Mesendoderm (in vitro differentiated cells): ENCODE measurements around the gene SLC28A1. TPM values are rescaled to one million over a fixed set of nuclear protein-coding genes. Genes with fewer than 3 reads are reported as not detected.

Source experiments
- DNase-seq: peaks from one replicate; pipeline ENCODE4 v3.0.0; 2013
- H2AK5ac ChIP-seq: 2 replicates; pipeline ENCODE4 v1.6.1; 2013; ENCODE audit warnings: low read length, inconsistent platforms
- H2BK120ac ChIP-seq: 2 replicates; pipeline ENCODE4 v1.6.1; 2013; ENCODE audit warnings: low read depth, mild to moderate bottlenecking, low read length, moderate library complexity, mixed read lengths
- H2BK15ac ChIP-seq: replicated peaks from 2 replicates; pipeline ENCODE4 v1.6.1; 2013; ENCODE audit warnings: low read depth, mild to moderate bottlenecking, moderate library complexity
- H2BK5ac ChIP-seq: 2 replicates; pipeline ENCODE4 v1.6.1; 2013; ENCODE audit warnings: low read length, inconsistent platforms
- H3K18ac ChIP-seq: 2 replicates; pipeline ENCODE4 v1.6.1; 2013; ENCODE audit warnings: mild to moderate bottlenecking, low read length, mixed read lengths
- H3K23ac ChIP-seq: one replicate; pipeline ENCODE4 v1.6.1; 2013; ENCODE audit warnings: low read length
- H3K27ac ChIP-seq: 2 replicates; pipeline ENCODE4 v1.5.1; 2013; ENCODE audit warnings: low read depth, mild to moderate bottlenecking, inconsistent platforms, low read length, moderate library complexity
- H3K27me3 ChIP-seq: 2 replicates; pipeline ENCODE4 v1.6.1; 2013; ENCODE audit warnings: low read length, control low read depth, mild to moderate bottlenecking, inconsistent platforms; ENCODE audit not compliant: insufficient read depth, poor library complexity
- H3K36me3 ChIP-seq: 2 replicates; pipeline ENCODE4 v1.6.1; 2013; ENCODE audit warnings: low read length, inconsistent platforms; ENCODE audit not compliant: control insufficient read depth, insufficient read depth
- H3K4ac ChIP-seq: one replicate; pipeline ENCODE4 v1.6.1; 2013; ENCODE audit warnings: low read depth, mild to moderate bottlenecking, low read length, moderate library complexity
- H3K4me1 ChIP-seq: 2 replicates; pipeline ENCODE4 v1.6.1; 2013; ENCODE audit warnings: low read depth, low read length, inconsistent platforms; ENCODE audit not compliant: control insufficient read depth
- H3K4me2 ChIP-seq: 2 replicates; pipeline ENCODE4 v1.6.1; 2013; ENCODE audit warnings: low read length
- H3K4me3 ChIP-seq: 2 replicates; pipeline ENCODE4 v1.5.1; 2013; ENCODE audit warnings: mild to moderate bottlenecking, low read length
- H3K56ac ChIP-seq: one replicate; pipeline ENCODE4 v1.6.1; 2013; ENCODE audit warnings: low read length
- H3K79me1 ChIP-seq: 2 replicates; pipeline ENCODE4 v1.6.1; 2013; ENCODE audit warnings: low read length, inconsistent platforms
- H3K79me2 ChIP-seq: 2 replicates; pipeline ENCODE4 v1.6.1; 2013; ENCODE audit warnings: mild to moderate bottlenecking, low read length; ENCODE audit not compliant: control insufficient read depth, insufficient read depth
- H3K9ac ChIP-seq: 2 replicates; pipeline ENCODE4 v1.6.1; 2013; ENCODE audit warnings: low read length, inconsistent platforms
- H4K5ac ChIP-seq: one replicate; pipeline ENCODE4 v1.6.1; 2013; ENCODE audit warnings: low read length
- H4K8ac ChIP-seq: one replicate; pipeline ENCODE4 v1.6.1; 2013; ENCODE audit warnings: low read depth, mild to moderate bottlenecking, control low read depth, low read length, moderate library complexity
- WGBS: extraction: QIAGEN DNeasy Blood & Tissue Kit; methylation state at CpG from one replicate; pipeline ENCODE4 v1.1.7; 2013; ENCODE audit warnings: low lambda C conversion rate, missing lambda C conversion rate; ENCODE audit not compliant: insufficient coverage; ENCODE audit errors: extremely low coverage; 5-methylcytosine and 5-hydroxymethylcytosine counted together
- polyA plus RNA-seq, 2 experiments: library from polyadenylated mRNA; stranded (reverse); fragments of 200-250 nt; gene quantifications; one replicate each; pipeline ENCODE4 v1.2.3, GENCODE V29; 2013

SLC28A1 gene
- polyA plus RNA-seq (2013, experiment 1 of 2), result not detected
- not detected for polyA plus RNA-seq (2013, experiment 2 of 2)

- WGBS, result no CpG with 5 or more reads among the region's 11 CpGs
- Histone ChIP-seq H2BK15ac (no peak within 1 kb of the TSS), H3K56ac (no peak within 1 kb of the TSS), H2AK5ac (no peak within 1 kb of the TSS), H3K36me3 (no peaks in the 10 kb centered on the region), H3K4me2 (no peak within 1 kb of the TSS), H3K18ac (no peak within 1 kb of the TSS), H4K8ac (no peak within 1 kb of the TSS), H3K27ac (no peak within 1 kb of the TSS), H3K9ac (no peak within 1 kb of the TSS), H3K79me2 (no peaks in the 10 kb centered on the region), H3K27me3 (no peaks in the 10 kb centered on the region), H2BK120ac (no peak within 1 kb of the TSS), H3K4ac (no peak within 1 kb of the TSS), H3K4me3 (no peak within 1 kb of the TSS), H2BK5ac (no peak within 1 kb of the TSS), H3K23ac (no peak within 1 kb of the TSS), H3K4me1 (no peaks in the 10 kb centered on the region), H4K5ac (no peak within 1 kb of the TSS), H3K79me1 (no peaks in the 10 kb centered on the region)
- DNase-seq, result no peak
Measured at GRCh38 chr15:84883916-84884781, at the start of gene SLC28A1. Gene SLC28A1 (plus strand): TSS chr15:84884662. CDS start chr15:84887761, 3,099 bp downstream.

GRCh38 chr15:84834969-84835368, 49.5 kb upstream of the SLC28A1 start:
- WGBS, result no CpG with 5 or more reads among the region's 5 CpGs

DNA sequence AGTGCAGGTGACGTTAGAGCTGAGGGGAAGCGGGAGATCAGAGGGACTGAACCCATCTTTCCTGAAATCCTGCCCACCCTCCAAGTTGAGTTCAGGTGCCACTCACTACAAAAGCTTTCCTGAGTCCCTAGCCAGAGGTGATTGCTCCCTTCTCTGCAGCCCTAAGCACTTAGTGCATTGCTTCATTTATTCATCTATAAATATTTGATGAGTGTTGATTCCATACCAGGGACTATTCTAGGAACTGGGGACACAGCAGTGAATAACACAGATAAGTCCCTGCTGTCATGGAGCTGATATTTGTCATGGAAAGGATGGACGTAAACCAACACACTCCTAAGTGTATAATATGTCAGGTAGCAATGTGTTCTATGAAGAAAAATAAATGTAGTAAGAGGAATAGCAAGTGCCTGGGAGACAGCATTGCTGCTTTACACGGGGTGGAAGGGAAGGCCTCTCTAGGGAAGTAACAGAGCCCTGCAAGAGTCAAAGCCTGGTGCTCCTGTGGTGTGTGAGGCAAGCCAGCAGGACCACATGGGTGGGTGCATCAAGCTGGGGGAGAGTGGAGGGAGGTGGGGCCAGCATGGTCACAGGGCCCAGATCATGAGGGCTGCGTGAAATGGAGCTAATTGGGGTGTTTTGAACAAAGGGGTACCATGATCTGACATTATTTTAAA, 48.7 kb upstream of the SLC28A1 start:
- Histone ChIP-seq H3K27me3 (no peaks in the 10 kb centered on the region), H2BK5ac (no peak overlapping the region), H2AK5ac (no peak overlapping the region), H2BK120ac (no peak overlapping the region), H3K56ac (no peak overlapping the region), H3K4me1 (no peaks in the 10 kb centered on the region), H4K8ac (no peak overlapping the region), H3K79me2 (no peaks in the 10 kb centered on the region), H3K36me3 (peaks cover 5% of the 10 kb centered on the region), H3K4me3 (no peak overlapping the region), H2BK15ac (no peak overlapping the region), H3K18ac (no peak overlapping the region), H3K27ac (no peak overlapping the region), H3K9ac (no peak overlapping the region), H3K79me1 (peaks cover 2% of the 10 kb centered on the region), H3K4ac (no peak overlapping the region), H3K23ac (no peak overlapping the region), H3K4me2 (no peak overlapping the region), H4K5ac (no peak overlapping the region)
- no peak for DNase-seq
- no CpG with 5 or more reads among the region's 5 CpGs for WGBS

More at GRCh38 chr15:84834969-84835368, 49.5 kb upstream of the SLC28A1 start:
- no peak overlapping the region for H2BK5ac ChIP-seq
- no peak overlapping the region for H3K23ac ChIP-seq
- H3K27ac ChIP-seq, result no peak overlapping the region
- no peak for DNase-seq
- H3K4me2 ChIP-seq, result no peak overlapping the region
- no peak overlapping the region for H3K4ac ChIP-seq
- no peak overlapping the region for H2BK15ac ChIP-seq
- no peaks in the 10 kb centered on the region for H3K27me3 ChIP-seq
- no peak overlapping the region for H2BK120ac ChIP-seq
- H2AK5ac ChIP-seq, result no peak overlapping the region
- peaks cover 2% of the 10 kb centered on the region for H3K79me1 ChIP-seq
- no peaks in the 10 kb centered on the region for H3K4me1 ChIP-seq
- H3K79me2 ChIP-seq, result no peaks in the 10 kb centered on the region
- H3K36me3 ChIP-seq, result peaks cover 5% of the 10 kb centered on the region
- no peak overlapping the region for H3K56ac ChIP-seq
- no peak overlapping the region for H4K8ac ChIP-seq
- no peak overlapping the region for H3K9ac ChIP-seq
- H3K4me3 ChIP-seq, result no peak overlapping the region
- H4K5ac ChIP-seq, result no peak overlapping the region
- no peak overlapping the region for H3K18ac ChIP-seq

DNA sequence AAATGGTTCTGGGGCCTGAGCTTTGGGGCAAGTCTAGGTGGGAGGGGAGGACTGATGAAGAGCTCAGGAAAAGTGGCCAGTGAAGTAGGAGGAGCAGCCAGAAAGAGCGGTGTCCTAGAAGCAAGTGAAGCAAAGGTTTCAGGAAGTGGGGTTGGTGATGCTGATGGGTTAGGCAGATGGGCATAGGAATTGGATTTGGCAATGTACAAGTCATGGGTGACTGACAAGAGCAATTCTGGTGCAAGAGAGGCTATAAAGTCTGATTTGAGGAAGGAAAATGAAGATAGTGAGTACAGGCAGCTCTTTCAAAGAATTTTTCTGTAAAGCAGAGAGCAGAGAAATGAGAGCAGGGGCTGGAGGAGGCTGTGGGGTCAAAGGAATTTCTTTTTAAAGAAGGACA, 47.6 kb upstream of the SLC28A1 start:
- no peaks in the 10 kb centered on the region for H3K79me2 ChIP-seq
- H3K4me2 ChIP-seq, result no peak overlapping the region
- no CpG with 5 or more reads among the region's 1 CpG for WGBS
- H3K4me1 ChIP-seq, result no peaks in the 10 kb centered on the region
- no peak overlapping the region for H3K27ac ChIP-seq
- H3K9ac ChIP-seq, result no peak overlapping the region
- H2BK120ac ChIP-seq, result no peak overlapping the region
- no peak overlapping the region for H2BK5ac ChIP-seq
- H3K4me3 ChIP-seq, result no peak overlapping the region
- H4K8ac ChIP-seq, result no peak overlapping the region
- no peak overlapping the region for H3K23ac ChIP-seq
- no peak overlapping the region for H3K4ac ChIP-seq
- H3K18ac ChIP-seq, result no peak overlapping the region
- H3K79me1 ChIP-seq, result peaks cover 2% of the 10 kb centered on the region
- no peaks in the 10 kb centered on the region for H3K27me3 ChIP-seq
- no peak overlapping the region for H2AK5ac ChIP-seq
- no peak overlapping the region for H3K56ac ChIP-seq
- H3K36me3 ChIP-seq, result peaks cover 5% of the 10 kb centered on the region
- H4K5ac ChIP-seq, result no peak overlapping the region
- no peak for DNase-seq
- no peak overlapping the region for H2BK15ac ChIP-seq

GRCh38 chr15:84839714-84840113, 44.7 kb upstream of the SLC28A1 start:
- Histone ChIP-seq H2AK5ac (no peak overlapping the region), H3K23ac (no peak overlapping the region), H3K4me1 (no peaks in the 10 kb centered on the region), H3K36me3 (peaks cover 4% of the 10 kb centered on the region), H2BK15ac (no peak overlapping the region), H3K4me3 (no peak overlapping the region), H3K79me1 (peaks cover 4% of the 10 kb centered on the region), H2BK120ac (no peak overlapping the region), H3K56ac (no peak overlapping the region), H3K9ac (no peak overlapping the region), H3K4ac (no peak overlapping the region), H3K27me3 (no peaks in the 10 kb centered on the region), H3K18ac (no peak overlapping the region), H4K8ac (no peak overlapping the region), H3K79me2 (no peaks in the 10 kb centered on the region), H4K5ac (no peak overlapping the region), H3K27ac (no peak overlapping the region), H3K4me2 (no peak overlapping the region), H2BK5ac (no peak overlapping the region)
- DNase-seq, result no peak
- no CpG with 5 or more reads among the region's 23 CpGs for WGBS
